ENCODE measurements around the gene BRD4. TPM values are rescaled to one million over a fixed set of nuclear protein-coding genes. Genes with fewer than 3 reads are reported as not detected.

BRD4 gene
- total RNA-seq, 6 donors from 2014 or later = 41.9 to 117 (median 79.3) TPM

DNA sequence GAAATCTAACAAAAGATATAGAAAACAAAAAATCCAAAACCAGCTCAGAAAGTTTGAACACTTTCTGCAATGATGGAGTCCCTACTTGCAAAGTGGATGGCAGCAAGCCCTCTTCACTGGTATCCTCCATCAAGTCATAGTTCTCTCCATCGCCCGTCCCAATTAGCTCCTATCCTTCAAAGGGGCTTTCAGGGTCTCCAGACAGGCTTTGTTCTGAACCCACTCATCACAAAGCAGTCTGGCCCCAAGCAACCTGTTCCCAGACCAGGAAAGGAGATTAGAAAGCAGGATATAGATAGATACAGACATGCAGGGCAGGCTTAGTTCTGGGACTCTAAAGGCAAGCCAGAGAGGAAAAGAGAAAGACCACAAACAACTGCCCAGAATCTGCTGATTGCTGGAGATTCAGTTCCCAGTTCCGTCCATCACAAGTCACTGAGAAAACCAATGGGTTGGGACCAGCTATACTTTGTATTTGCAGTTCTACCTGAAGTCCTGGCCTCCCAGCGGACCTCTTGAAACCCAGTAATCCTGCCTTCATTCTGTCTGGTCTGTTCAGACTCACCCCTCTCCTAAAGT lies 52.9 kb downstream of the BRD4 start:
- H3K27me3 ChIP-seq = no peaks in the 10 kb centered on the region
- no peak for TF ChIP-seq POLR2A (IDR thresholded peaks at IDR 0.05)
- TF ChIP-seq POLR2AphosphoS5 (IDR thresholded peaks at IDR 0.05) = no peak
- no peak for TF ChIP-seq EP300 (IDR thresholded peaks at IDR 0.05)
- TF ChIP-seq, protein P1, sequence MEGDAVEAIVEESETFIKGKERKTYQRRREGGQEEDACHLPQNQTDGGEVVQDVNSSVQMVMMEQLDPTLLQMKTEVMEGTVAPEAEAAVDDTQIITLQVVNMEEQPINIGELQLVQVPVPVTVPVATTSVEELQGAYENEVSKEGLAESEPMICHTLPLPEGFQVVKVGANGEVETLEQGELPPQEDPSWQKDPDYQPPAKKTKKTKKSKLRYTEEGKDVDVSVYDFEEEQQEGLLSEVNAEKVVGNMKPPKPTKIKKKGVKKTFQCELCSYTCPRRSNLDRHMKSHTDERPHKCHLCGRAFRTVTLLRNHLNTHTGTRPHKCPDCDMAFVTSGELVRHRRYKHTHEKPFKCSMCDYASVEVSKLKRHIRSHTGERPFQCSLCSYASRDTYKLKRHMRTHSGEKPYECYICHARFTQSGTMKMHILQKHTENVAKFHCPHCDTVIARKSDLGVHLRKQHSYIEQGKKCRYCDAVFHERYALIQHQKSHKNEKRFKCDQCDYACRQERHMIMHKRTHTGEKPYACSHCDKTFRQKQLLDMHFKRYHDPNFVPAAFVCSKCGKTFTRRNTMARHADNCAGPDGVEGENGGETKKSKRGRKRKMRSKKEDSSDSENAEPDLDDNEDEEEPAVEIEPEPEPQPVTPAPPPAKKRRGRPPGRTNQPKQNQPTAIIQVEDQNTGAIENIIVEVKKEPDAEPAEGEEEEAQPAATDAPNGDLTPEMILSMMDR (IDR thresholded peaks at IDR 0.05) = no peak
- no peak for DNase-seq
- H3K27ac ChIP-seq = peak overlapping the region; percentile 32 to 69 (median 60)
- H3K36me3 ChIP-seq = no peaks in the 10 kb centered on the region
- WGBS, 2 donors = 67 to 89% methylated on average over 3 to 4 of the region's 4 CpGs
- no peak overlapping the region for H3K4me3 ChIP-seq
- no peak for ATAC-seq (ENCODE audit: low FRiP score in 2 of 2)
- H3K9me3 ChIP-seq = no peaks in the 10 kb centered on the region
- H3K4me1 ChIP-seq = peaks cover 96 to 99% (median 98%) of the 10 kb centered on the region in 4 donors

DNA sequence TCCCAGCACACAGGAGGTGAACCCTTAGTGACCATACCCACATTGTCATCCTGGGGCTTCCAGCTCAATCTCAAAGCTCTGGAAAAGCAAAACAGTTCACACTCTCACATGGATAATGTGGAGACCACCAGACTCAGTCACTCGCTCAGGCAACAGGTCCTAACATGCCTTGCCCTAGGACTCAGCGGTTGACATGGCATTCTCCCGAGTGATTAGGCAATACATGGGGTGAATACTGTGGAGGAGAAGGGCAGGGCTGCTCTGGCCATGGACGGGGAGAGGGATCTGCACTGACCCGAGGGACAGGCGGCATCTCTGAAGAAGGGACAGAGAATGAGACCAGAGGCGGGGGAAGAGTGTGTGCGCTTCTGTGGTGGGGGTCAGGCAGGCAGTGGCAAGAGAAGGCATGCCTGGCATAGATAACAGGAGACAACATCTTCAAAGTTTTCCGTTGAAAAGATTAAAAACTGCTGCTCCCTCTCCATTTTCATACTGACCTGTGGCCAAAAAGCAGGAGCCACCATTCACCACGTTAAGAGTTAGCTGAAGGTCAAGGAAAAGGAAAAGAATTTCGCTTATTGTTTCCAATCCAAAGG lies 55.6 kb downstream of the BRD4 start:
- no peak for ATAC-seq (ENCODE audit: low FRiP score in 2 of 2)
- Histone ChIP-seq H3K27me3 (no peaks in the 10 kb centered on the region), H3K27ac (peak overlapping the region in 3 of 4 donors; percentile 34 to 59 (median 58)), H3K4me1 (peaks cover 81 to 93% (median 89%) of the 10 kb centered on the region in 4 donors), H3K9me3 (no peaks in the 10 kb centered on the region), H3K36me3 (peaks cover 8 to 13% (median 11%) of the 10 kb centered on the region in 4 donors), H3K4me3 (no peak overlapping the region)
- WGBS, 2 donors = 66 to 83% methylated on average over 11 of the region's 11 CpGs
- DNase-seq = no peak
- TF ChIP-seq, protein P1 (IDR thresholded peaks at IDR 0.05) = no peak
- TF ChIP-seq EP300 (IDR thresholded peaks at IDR 0.05) = no peak
- no peak for TF ChIP-seq POLR2AphosphoS5 (IDR thresholded peaks at IDR 0.05)
- no peak for TF ChIP-seq POLR2A (IDR thresholded peaks at IDR 0.05)

DNA sequence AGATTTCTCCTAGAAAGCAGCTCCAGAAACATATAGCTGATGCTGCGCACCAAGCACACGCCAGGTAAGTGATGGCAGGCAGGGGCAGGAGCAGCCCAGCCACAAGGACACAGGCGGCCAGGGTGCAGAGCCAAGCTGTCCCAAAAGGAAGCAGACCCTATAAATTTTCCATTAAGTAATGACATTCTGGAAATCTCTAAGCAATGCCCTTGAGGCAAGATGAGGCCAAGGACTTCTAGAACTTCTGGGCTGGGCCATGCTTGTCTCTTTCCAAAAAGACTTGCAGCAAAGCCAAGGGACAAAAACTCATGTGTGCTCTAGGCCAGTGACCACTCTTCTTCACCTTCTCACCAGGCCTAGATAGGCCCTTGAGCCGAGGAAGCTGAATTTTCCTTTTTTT lies 57.9 kb downstream of the BRD4 start:
- H3K27me3 ChIP-seq = no peaks in the 10 kb centered on the region
- no peak for DNase-seq
- H3K4me3 ChIP-seq = no peak overlapping the region
- ATAC-seq (ENCODE audit: low FRiP score in 2 of 2) = peak in 1 of 2 donors; percentile 5
- peaks cover 8 to 34% (median 22%) of the 10 kb centered on the region in 4 donors for H3K36me3 ChIP-seq
- 94 to 96% methylated on average over 4 of the region's 4 CpGs for WGBS, 2 donors
- H3K27ac ChIP-seq = peak overlapping the region in 1 of 4 donors; percentile 48
- TF ChIP-seq EP300 (IDR thresholded peaks at IDR 0.05) (no peak), POLR2AphosphoS5 (IDR thresholded peaks at IDR 0.05) (no peak), POLR2A (IDR thresholded peaks at IDR 0.05) (no peak)
- TF ChIP-seq, protein P1 (IDR thresholded peaks at IDR 0.05) = no peak
- peaks cover 64 to 85% (median 74%) of the 10 kb centered on the region in 4 donors for H3K4me1 ChIP-seq
- H3K9me3 ChIP-seq = no peaks in the 10 kb centered on the region

DNA sequence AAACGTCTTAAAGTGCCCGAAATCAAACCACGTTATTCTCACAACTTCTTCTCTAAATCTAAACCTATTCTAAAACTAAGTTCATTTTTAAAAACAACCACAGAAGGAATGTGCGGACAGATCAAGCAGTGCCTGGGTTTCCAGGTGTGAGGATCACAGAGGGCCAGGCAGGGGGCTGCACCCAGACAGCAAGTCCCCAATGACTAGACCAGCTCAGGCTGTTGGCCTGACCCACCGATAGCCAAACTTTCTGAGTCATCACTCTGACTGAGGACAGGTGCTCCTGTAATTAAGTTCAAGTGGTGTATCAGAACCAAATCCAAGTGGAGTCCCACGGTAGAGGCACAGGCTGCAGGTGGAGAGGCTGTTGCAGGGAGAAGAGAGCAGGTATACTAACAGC lies 62.5 kb downstream of the BRD4 start:
- 73 to 78% methylated on average over 6 of the region's 6 CpGs for WGBS, 2 donors
- Histone ChIP-seq H3K4me1 (peaks cover 43 to 73% (median 63%) of the 10 kb centered on the region in 4 donors), H3K4me3 (no peak overlapping the region), H3K9me3 (no peaks in the 10 kb centered on the region), H3K27ac (peak overlapping the region in 1 of 4 donors; percentile 32), H3K27me3 (no peaks in the 10 kb centered on the region), H3K36me3 (peaks cover 12 to 70% (median 43%) of the 10 kb centered on the region in 4 donors)
- no peak for TF ChIP-seq EP300 (IDR thresholded peaks at IDR 0.05)
- no peak for TF ChIP-seq POLR2A (IDR thresholded peaks at IDR 0.05)
- TF ChIP-seq POLR2AphosphoS5 (IDR thresholded peaks at IDR 0.05) = no peak
- TF ChIP-seq, protein P1 (IDR thresholded peaks at IDR 0.05) = no peak
- ATAC-seq (ENCODE audit: low FRiP score in 2 of 2) (no peak), DNase-seq (no peak)

Measured in upper lobe of left lung (tissue), 6 donors.